DMS153 treated with DMSO at 0.1 percent for 48 hours (cell line): ENCODE data around the gene RTN3.
"Not testable (repeated sequence)": the region's sequence is repeated elsewhere in the genome, so short reads cannot be mapped to it uniquely, and the experiment has no call there.

ENCODE experiments used
- DNase-seq: peaks from one replicate; lab custom pipeline; 2025; ENCODE audit not compliant: unreplicated experiment; lab: John Stamatoyannopoulos, UW

The RTN3 gene

GRCh38 chr11:63682066-63683021 is 1.0 kb downstream of the RTN3 start:
- no peak for DNase-seq

- no peak for DNase-seq
Observed at GRCh38 chr11:63683133-63683991, 2.1 kb downstream of the RTN3 start.

GRCh38 chr11:63685158-63685721 is 3.9 kb downstream of the RTN3 start:
- DNase-seq = not testable (repeated sequence)

GRCh38 chr11:63686926-63687325 is 5.6 kb downstream of the RTN3 start:
- no peak for DNase-seq

- DNase-seq = no peak
Observed at GRCh38 chr11:63687845-63688244, 6.5 kb downstream of the RTN3 start.

- DNase-seq = no peak
Observed at GRCh38 chr11:63694596-63694995, 13.3 kb downstream of the RTN3 start.

- no peak for DNase-seq
Observed at GRCh38 chr11:63698976-63699733, 17.9 kb downstream of the RTN3 start.

- DNase-seq = no peak
Observed at GRCh38 chr11:63699896-63700295, 18.6 kb downstream of the RTN3 start.

- DNase-seq = no peak
Observed at GRCh38 chr11:63705526-63705925, 24.2 kb downstream of the RTN3 start.

- no peak for DNase-seq
Observed at GRCh38 chr11:63708764-63709163, 27.5 kb downstream of the RTN3 start.

- no peak for DNase-seq
Observed at GRCh38 chr11:63709336-63709884, 28.1 kb downstream of the RTN3 start.

- DNase-seq = no peak
Observed at GRCh38 chr11:63710476-63711217, 29.3 kb downstream of the RTN3 start.

- DNase-seq = no peak
Observed at GRCh38 chr11:63711838-63712237, 30.5 kb downstream of the RTN3 start.

GRCh38 chr11:63713766-63714165 is 32.5 kb downstream of the RTN3 start:
- no peak for DNase-seq

- DNase-seq = no peak
Observed at GRCh38 chr11:63716046-63716445, 34.7 kb downstream of the RTN3 start.

GRCh38 chr11:63719001-63719400 is 37.7 kb downstream of the RTN3 start:
- no peak for DNase-seq

- no peak for DNase-seq
Observed at GRCh38 chr11:63719987-63720386, 38.7 kb downstream of the RTN3 start.

GRCh38 chr11:63720611-63721010 is 39.3 kb downstream of the RTN3 start:
- DNase-seq = no peak

GRCh38 chr11:63729326-63729725 is 48.0 kb downstream of the RTN3 start:
- DNase-seq = no peak

- DNase-seq = no peak
Observed at GRCh38 chr11:63736864-63737263, 55.6 kb downstream of the RTN3 start.
